Prostate gland (tissue), 2 donors: ENCODE results near the gene NEDD4. TPM values are rescaled to one million over a fixed set of nuclear protein-coding genes. Genes with fewer than 3 reads are reported as not detected.

ENCODE experiments used
- DNase-seq: peaks from one replicate; pipeline ENCODE4 v3.0.0-alpha.2; 2019; ENCODE audit warnings: low spot score
- H3K27ac ChIP-seq, 2 donors: fragments of 200-600 bp; sonication (generic); 2 replicates each; pipeline ENCODE4 v1.5.1; 2017 to 2019
- H3K27me3 ChIP-seq: fragments of 200-600 bp; sonication (generic); replicated peaks from 2 replicates; pipeline ENCODE4 v1.5.1; 2019; ENCODE audit not compliant: insufficient read depth
- H3K36me3 ChIP-seq, 2 donors: fragments of 200-600 bp; sonication (generic); 1 replicate in 1 of 2; 2 replicates in 1 of 2; pipeline versions ENCODE4 v1.5.1 to v1.8.1; 2017 to 2019
- H3K4me1 ChIP-seq: fragments of 200-600 bp; sonication (generic); replicated peaks from 2 replicates; pipeline ENCODE4 v1.5.1; 2019
- H3K4me3 ChIP-seq, 2 donors: fragments of 200-600 bp; sonication (generic); 2 replicates each; pipeline ENCODE4 v1.5.1; 2017 to 2019
- H3K9me3 ChIP-seq: fragments of 200-600 bp; sonication (generic); 2 replicates; pipeline ENCODE4 v1.5.1; 2017
- CTCF ChIP-seq, 4 experiments: fragments of 200-600 bp in 2 of 4; fragments of 450-650 bp in 2 of 4; sonication (generic) in 2 of 4; IDR thresholded peaks; 1 replicate in 3 of 4; 2 replicates in 1 of 4; pipeline ENCODE4 v1.5.1; 2016 to 2019; ENCODE audit warnings: antibody characterized with exemption in 4 of 4, mild to moderate bottlenecking in 2 of 4, moderate library complexity in 2 of 4
- POLR2A ChIP-seq: fragments of 450-650 bp; IDR thresholded peaks from one replicate; pipeline ENCODE4 v1.6.1; 2016; ENCODE audit warnings: antibody characterized with exemption, mild to moderate bottlenecking
- POLR2AphosphoS5 ChIP-seq: sonication (generic); formaldehyde crosslinking; IDR thresholded peaks from one replicate; pipeline ENCODE4 v1.6.1; 2017; ENCODE audit warnings: antibody characterized with exemption
- WGBS: methylation state at CpG from one replicate; pipeline ENCODE4 v1.1.5; 2018; 5-methylcytosine and 5-hydroxymethylcytosine counted together
- intact Hi-C: fragments of 100-400 bp; cut with DNase I; formaldehyde crosslinking; loops from one replicate; pipeline ENCODE4 v1.14.2; 2022
- total RNA-seq, 2 donors: library from RNA; depleted of rRNA; stranded (reverse); fragments of >200 nt; gene quantifications; one replicate each; pipeline ENCODE4 v1.1.0, GENCODE V29; 2016

NEDD4 gene
- total RNA-seq, 2 donors from 2014 or later: 9.5 to 14.8 TPM

- TF ChIP-seq CTCF (IDR thresholded peaks at IDR 0.05) (no peak), POLR2A (no peak), POLR2AphosphoS5 (no peak)
- intact Hi-C loops: no loop called here
- H3K27me3 ChIP-seq: no peaks in the 10 kb centered on the region
- no peaks in the 10 kb centered on the region for H3K4me1 ChIP-seq
- no peak for DNase-seq
- H3K9me3 ChIP-seq: no peaks in the 10 kb centered on the region
- no peak overlapping the region for H3K4me3 ChIP-seq
- no peaks in the 10 kb centered on the region for H3K36me3 ChIP-seq
- WGBS: 76% methylated on average over 5 of the region's 5 CpGs
- no peak overlapping the region for H3K27ac ChIP-seq
These were observed 173.4 kb downstream of the NEDD4 start for GRCh38 chr15:55820043-55820442.

DNA sequence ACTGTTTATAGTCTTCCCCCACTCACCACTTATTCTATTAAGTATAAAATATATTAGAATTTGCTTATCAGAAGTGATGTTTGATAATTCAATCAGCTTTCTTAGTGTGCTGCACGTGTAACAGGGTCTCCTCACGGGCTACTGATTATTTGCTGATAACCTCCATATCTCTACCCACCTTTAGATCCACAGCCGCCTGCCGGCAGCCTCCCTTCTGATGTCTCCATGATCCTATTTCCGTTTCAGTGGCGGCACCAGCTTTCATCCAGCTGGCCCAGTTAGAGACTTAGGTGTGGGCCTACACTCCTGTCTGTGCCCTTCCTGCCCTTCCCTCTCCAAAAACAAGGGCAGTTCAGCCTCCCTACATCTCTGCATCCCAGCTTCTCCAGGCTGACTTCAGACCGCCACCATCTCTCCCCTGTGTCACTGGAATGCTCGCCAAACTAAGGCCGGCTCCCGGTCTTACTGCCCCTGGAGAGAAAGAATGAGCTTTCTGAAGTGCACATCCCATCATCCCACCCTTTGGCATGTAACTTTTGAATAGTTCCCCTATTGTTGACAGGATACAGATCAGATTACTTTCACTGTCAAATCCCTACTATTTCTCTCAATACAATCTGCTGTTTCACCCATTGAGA is 173.9 kb downstream of the NEDD4 start:
- 87% methylated on average over 10 of the region's 10 CpGs for WGBS
- no peaks in the 10 kb centered on the region for H3K9me3 ChIP-seq
- no peaks in the 10 kb centered on the region for H3K4me1 ChIP-seq
- no peak overlapping the region for H3K4me3 ChIP-seq
- H3K36me3 ChIP-seq: no peaks in the 10 kb centered on the region
- no peaks in the 10 kb centered on the region for H3K27me3 ChIP-seq
- intact Hi-C loops: no loop called here
- no peak overlapping the region for H3K27ac ChIP-seq
- TF ChIP-seq POLR2A (no peak), POLR2AphosphoS5 (no peak), CTCF (IDR thresholded peaks at IDR 0.05) (no peak)
- no peak for DNase-seq

GRCh38 chr15:55816017-55816416 is 177.4 kb downstream of the NEDD4 start:
- intact Hi-C loops: no loop called here
- H3K27me3 ChIP-seq: no peaks in the 10 kb centered on the region

GRCh38 chr15:55802600-55803376 is 190.6 kb downstream of the NEDD4 start:
- no peak for DNase-seq
- intact Hi-C loops: loop anchor here (10.0 kb wide), 1 partner anchor 138 kb away; no protein-coding TSS in a partner anchor
- Histone ChIP-seq H3K27ac (no peak overlapping the region), H3K4me1 (no peaks in the 10 kb centered on the region), H3K27me3 (no peaks in the 10 kb centered on the region), H3K36me3 (no peaks in the 10 kb centered on the region), H3K4me3 (no peak overlapping the region), H3K9me3 (no peaks in the 10 kb centered on the region)
- 48% methylated on average over 5 of the region's 5 CpGs for WGBS
- TF ChIP-seq POLR2A (no peak), CTCF (IDR thresholded peaks at IDR 0.05) (no peak), POLR2AphosphoS5 (no peak)

More at GRCh38 chr15:55816017-55816416, 177.4 kb downstream of the NEDD4 start:
- H3K27ac ChIP-seq: no peak overlapping the region
- DNase-seq: no peak
- H3K4me1 ChIP-seq: no peaks in the 10 kb centered on the region
- no peaks in the 10 kb centered on the region for H3K9me3 ChIP-seq
- H3K4me3 ChIP-seq: no peak overlapping the region
- no peak for TF ChIP-seq POLR2A
- no peak for TF ChIP-seq POLR2AphosphoS5
- no peak for TF ChIP-seq CTCF (IDR thresholded peaks at IDR 0.05)
- no peaks in the 10 kb centered on the region for H3K36me3 ChIP-seq

DNA sequence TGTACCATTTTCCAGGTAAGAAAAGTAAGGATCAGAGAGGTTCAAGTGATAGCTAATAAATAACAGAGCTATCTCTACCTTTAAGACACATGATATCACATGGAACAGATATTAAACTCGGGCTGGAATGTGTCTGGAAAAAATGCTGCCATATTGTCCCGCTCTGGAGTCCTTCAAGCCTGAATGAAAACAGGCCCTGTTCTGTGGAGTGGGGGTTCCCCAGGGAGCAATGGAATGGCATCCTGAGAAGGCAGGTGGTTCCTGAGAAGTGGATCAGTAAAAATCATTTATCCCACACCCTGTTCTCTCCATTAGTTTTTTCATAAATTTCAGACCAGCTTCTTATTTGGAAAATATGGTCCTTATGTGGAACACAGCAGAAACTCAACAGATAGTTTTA is 193.2 kb downstream of the NEDD4 start:
- Histone ChIP-seq H3K9me3 (no peaks in the 10 kb centered on the region), H3K27ac (no peak overlapping the region), H3K4me3 (no peak overlapping the region), H3K36me3 (no peaks in the 10 kb centered on the region), H3K27me3 (no peaks in the 10 kb centered on the region), H3K4me1 (no peaks in the 10 kb centered on the region)
- intact Hi-C loops: loop anchor here (10.0 kb wide), 1 partner anchor 135 kb away; no protein-coding TSS in a partner anchor
- TF ChIP-seq POLR2A (no peak), CTCF (IDR thresholded peaks at IDR 0.05) (no peak), POLR2AphosphoS5 (no peak)
- no peak for DNase-seq
- WGBS: 92% methylated on average over 2 of the region's 2 CpGs
